GM19397 (cell line): Measurements from ENCODE around the gene NEIL3.
A peak's percentile ranks its signal among the peaks of the same experiment; 100 is the strongest.

Source experiments
- ATAC-seq: cut with Tn5 transposase; IDR thresholded peaks from one replicate; pipeline ENCODE4 v1.9.1; 2021; ENCODE audit warnings: mild to moderate bottlenecking, moderate library complexity; ENCODE audit not compliant: unreplicated experiment

Gene NEIL3

GRCh38 chr4:177309522-177310371, at the start of gene NEIL3:
Gene NEIL3, plus strand, starts transcription at chr4:177309874. Its CDS starts 80 bp downstream, at chr4:177309954.
- peak; percentile 90 for ATAC-seq

- no peak for ATAC-seq
These were observed 45.9 kb upstream of the NEIL3 start for GRCh38 chr4:177263818-177264217.

GRCh38 chr4:177264788-177265422, 44.8 kb upstream of the NEIL3 start:
- ATAC-seq, result no peak

GRCh38 chr4:177265729-177266128, 43.9 kb upstream of the NEIL3 start:
- ATAC-seq, result no peak

- no peak for ATAC-seq
These were observed 43.2 kb upstream of the NEIL3 start for GRCh38 chr4:177266506-177266905.

- ATAC-seq, result no peak
These were observed 41.8 kb upstream of the NEIL3 start for GRCh38 chr4:177267911-177268310.

GRCh38 chr4:177271091-177271490, 38.6 kb upstream of the NEIL3 start:
- no peak for ATAC-seq

GRCh38 chr4:177271915-177272766, 37.5 kb upstream of the NEIL3 start:
- no peak for ATAC-seq

- no peak for ATAC-seq
These were observed 33.7 kb upstream of the NEIL3 start for GRCh38 chr4:177275999-177276398.

- ATAC-seq, result no peak
These were observed 28.2 kb upstream of the NEIL3 start for GRCh38 chr4:177281351-177281909.

- ATAC-seq, result no peak
These were observed 27.3 kb upstream of the NEIL3 start for GRCh38 chr4:177282284-177282835.

GRCh38 chr4:177283167-177283566, 26.5 kb upstream of the NEIL3 start:
- ATAC-seq, result no peak

GRCh38 chr4:177285953-177286352, 23.7 kb upstream of the NEIL3 start:
- ATAC-seq, result no peak

GRCh38 chr4:177287255-177287654, 22.4 kb upstream of the NEIL3 start:
- ATAC-seq, result no peak

GRCh38 chr4:177288335-177288734, 21.3 kb upstream of the NEIL3 start:
- ATAC-seq, result no peak

GRCh38 chr4:177290780-177291179, 18.9 kb upstream of the NEIL3 start:
- ATAC-seq, result no peak

- no peak for ATAC-seq
These were observed 17.5 kb upstream of the NEIL3 start for GRCh38 chr4:177292171-177292570.

GRCh38 chr4:177293208-177294033, 16.3 kb upstream of the NEIL3 start:
- no peak for ATAC-seq

GRCh38 chr4:177297785-177298391, 11.8 kb upstream of the NEIL3 start:
- no peak for ATAC-seq
